OCI-LY3 (cell line): ENCODE results near the gene KAZN.
"Not testable (repeated sequence)": the region's sequence is repeated elsewhere in the genome, so short reads cannot be mapped to it uniquely, and the experiment has no call there.

Experiments
- CTCF ChIP-seq: fragments of 200-600, 300-600 bp; sonication (generic); IDR thresholded peaks from 2 replicates; pipeline ENCODE4 v1.5.1; 2014; ENCODE audit warnings: antibody characterized with exemption, low read length, low read depth
- EZH2phosphoT487 ChIP-seq: fragments of 200-600 bp; shearing (Covaris generic); IDR thresholded peaks from 2 replicates; pipeline ENCODE4 v1.6.1; 2018; ENCODE audit warnings: antibody characterized with exemption, mixed run types, low read depth

GRCh38 chr1:15135604-15136003 is 537.1 kb downstream of the KAZN start:
- not testable (repeated sequence) for TF ChIP-seq CTCF, EZH2phosphoT487
